AG10803 (cell line): ENCODE measurements around the gene H2BK1.

Source experiments
- DNase-seq: peaks from one replicate; pipeline ENCODE4 v3.0.0; 2010; ENCODE audit warnings: low read depth
- H3K4me3 ChIP-seq: 2 replicates; pipeline ENCODE4 v1.5.1; 2011; ENCODE audit warnings: mild to moderate bottlenecking, low read length, control low read depth
- CTCF ChIP-seq: conservative IDR thresholded peaks from 2 replicates; pipeline ENCODE4 v1.5.1; 2011; ENCODE audit warnings: mild to moderate bottlenecking, low read length, control low read depth, inconsistent platforms

Gene H2BK1

GRCh38 chr7:151240536-151240935 is 30.2 kb upstream of the H2BK1 start:
- DNase-seq = no peak
- no peak for TF ChIP-seq CTCF
- H3K4me3 ChIP-seq = no peak overlapping the region

- no peak for TF ChIP-seq CTCF
- DNase-seq = no peak
- H3K4me3 ChIP-seq = no peak overlapping the region
Measured at GRCh38 chr7:151239837-151240459, 29.7 kb upstream of the H2BK1 start.

- no peak for TF ChIP-seq CTCF
- no peak for DNase-seq
- H3K4me3 ChIP-seq = no peak overlapping the region
Measured at GRCh38 chr7:151238924-151239836, 28.9 kb upstream of the H2BK1 start.

- DNase-seq = no peak
- no peak for TF ChIP-seq CTCF
- H3K4me3 ChIP-seq = no peak overlapping the region
Measured at GRCh38 chr7:151238190-151238810, 28.0 kb upstream of the H2BK1 start.

GRCh38 chr7:151237244-151238189 is 27.2 kb upstream of the H2BK1 start:
- no peak for TF ChIP-seq CTCF
- no peak for DNase-seq
- H3K4me3 ChIP-seq = no peak overlapping the region

GRCh38 chr7:151236406-151236805 is 26.1 kb upstream of the H2BK1 start:
- no peak overlapping the region for H3K4me3 ChIP-seq
- TF ChIP-seq CTCF = no peak
- no peak for DNase-seq
